Prostate gland (tissue), 2 donors: ENCODE measurements around the gene SUN2. TPM values are rescaled to one million over a fixed set of nuclear protein-coding genes. Genes with fewer than 3 reads are reported as not detected.

ENCODE experiments used
- DNase-seq: peaks from one replicate; pipeline ENCODE4 v3.0.0-alpha.2; 2019; ENCODE audit warnings: low spot score
- H3K27ac ChIP-seq, 2 donors: fragments of 200-600 bp; sonication (generic); 2 replicates each; pipeline ENCODE4 v1.5.1; 2017 to 2019
- H3K27me3 ChIP-seq: fragments of 200-600 bp; sonication (generic); replicated peaks from 2 replicates; pipeline ENCODE4 v1.5.1; 2019; ENCODE audit not compliant: insufficient read depth
- H3K36me3 ChIP-seq, 2 donors: fragments of 200-600 bp; sonication (generic); 1 replicate in 1 of 2; 2 replicates in 1 of 2; pipeline versions ENCODE4 v1.5.1 to v1.8.1; 2017 to 2019
- H3K4me1 ChIP-seq: fragments of 200-600 bp; sonication (generic); replicated peaks from 2 replicates; pipeline ENCODE4 v1.5.1; 2019
- H3K4me3 ChIP-seq, 2 donors: fragments of 200-600 bp; sonication (generic); 2 replicates each; pipeline ENCODE4 v1.5.1; 2017 to 2019
- H3K9me3 ChIP-seq: fragments of 200-600 bp; sonication (generic); 2 replicates; pipeline ENCODE4 v1.5.1; 2017
- CTCF ChIP-seq, 4 experiments: fragments of 200-600 bp in 2 of 4; fragments of 450-650 bp in 2 of 4; sonication (generic) in 2 of 4; IDR thresholded peaks; 1 replicate in 3 of 4; 2 replicates in 1 of 4; pipeline ENCODE4 v1.5.1; 2016 to 2019; ENCODE audit warnings: antibody characterized with exemption in 4 of 4, mild to moderate bottlenecking in 2 of 4, moderate library complexity in 2 of 4
- POLR2A ChIP-seq: fragments of 450-650 bp; IDR thresholded peaks from one replicate; pipeline ENCODE4 v1.6.1; 2016; ENCODE audit warnings: antibody characterized with exemption, mild to moderate bottlenecking
- POLR2AphosphoS5 ChIP-seq: sonication (generic); formaldehyde crosslinking; IDR thresholded peaks from one replicate; pipeline ENCODE4 v1.6.1; 2017; ENCODE audit warnings: antibody characterized with exemption
- WGBS: methylation state at CpG from one replicate; pipeline ENCODE4 v1.1.5; 2018; 5-methylcytosine and 5-hydroxymethylcytosine counted together
- intact Hi-C: fragments of 100-400 bp; cut with DNase I; formaldehyde crosslinking; loops from one replicate; pipeline ENCODE4 v1.14.2; 2022
- total RNA-seq, 2 donors: library from RNA; depleted of rRNA; stranded (reverse); fragments of >200 nt; gene quantifications; one replicate each; pipeline ENCODE4 v1.1.0, GENCODE V29; 2016

The SUN2 gene
- total RNA-seq, 2 donors from 2014 or later: 401 to 445 TPM

- Histone ChIP-seq H3K4me1 (peaks cover 30% of the 10 kb centered on the region), H3K4me3 (no peak overlapping the region), H3K27me3 (no peaks in the 10 kb centered on the region), H3K36me3 (peaks cover 18 to 26% of the 10 kb centered on the region in 2 donors), H3K27ac (peak overlapping the region; percentile 97 to 99), H3K9me3 (no peaks in the 10 kb centered on the region)
- peak; percentile 89 for DNase-seq
- intact Hi-C loops: loop anchor here (10.0 kb wide), 1 partner anchor 563 kb away; the partner anchor contains the start of gene RPL3
- TF ChIP-seq CTCF (IDR thresholded peaks at IDR 0.05) (peak in 3 of 4 experiments; percentile 22 to 72 (median 41)), POLR2AphosphoS5 (peak; percentile 84), POLR2A (peak; percentile 9)
- WGBS: 52% methylated on average over 23 of the region's 24 CpGs
These were observed 4.1 kb downstream of the SUN2 start for GRCh38 chr22:38751422-38752346.

- WGBS: 80% methylated on average over 12 of the region's 12 CpGs
- peaks cover 23 to 32% of the 10 kb centered on the region in 2 donors for H3K36me3 ChIP-seq
- no peak for TF ChIP-seq CTCF (IDR thresholded peaks at IDR 0.05)
- TF ChIP-seq POLR2A: no peak
- no peak for TF ChIP-seq POLR2AphosphoS5
- DNase-seq: no peak
- H3K9me3 ChIP-seq: no peaks in the 10 kb centered on the region
- no peaks in the 10 kb centered on the region for H3K27me3 ChIP-seq
- intact Hi-C loops: loop anchor here (10.0 kb wide), 1 partner anchor 564 kb away; the partner anchor contains the start of gene RPL3
- peaks cover 30% of the 10 kb centered on the region for H3K4me1 ChIP-seq
- peak overlapping the region; percentile 97 to 99 for H3K27ac ChIP-seq
- no peak overlapping the region for H3K4me3 ChIP-seq
These were observed 4.8 kb downstream of the SUN2 start for GRCh38 chr22:38751066-38751421.

GRCh38 chr22:38750638-38751037 lies 5.2 kb downstream of the SUN2 start:
- WGBS: 87% methylated on average over 15 of the region's 17 CpGs
- Histone ChIP-seq H3K27me3 (no peaks in the 10 kb centered on the region), H3K27ac (peak overlapping the region; percentile 97 to 99), H3K36me3 (peaks cover 27 to 37% of the 10 kb centered on the region in 2 donors), H3K9me3 (no peaks in the 10 kb centered on the region), H3K4me1 (peaks cover 30% of the 10 kb centered on the region), H3K4me3 (no peak overlapping the region)
- no peak for TF ChIP-seq POLR2A
- TF ChIP-seq CTCF (IDR thresholded peaks at IDR 0.05): no peak
- no peak for TF ChIP-seq POLR2AphosphoS5
- intact Hi-C loops: loop anchor here (10.0 kb wide), 1 partner anchor 564 kb away; the partner anchor contains the start of gene RPL3
- no peak for DNase-seq

GRCh38 chr22:38750104-38750503 lies 5.7 kb downstream of the SUN2 start:
- TF ChIP-seq POLR2AphosphoS5 (no peak), POLR2A (no peak), CTCF (IDR thresholded peaks at IDR 0.05) (no peak)
- H3K27ac ChIP-seq: peak overlapping the region; percentile 16 to 99
- no peak for DNase-seq
- no peaks in the 10 kb centered on the region for H3K27me3 ChIP-seq
- peaks cover 29 to 42% of the 10 kb centered on the region in 2 donors for H3K36me3 ChIP-seq
- intact Hi-C loops: loop anchor here (10.0 kb wide), 1 partner anchor 565 kb away; the partner anchor contains the start of gene RPL3
- WGBS: 90% methylated on average over 14 of the region's 14 CpGs
- peaks cover 30% of the 10 kb centered on the region for H3K4me1 ChIP-seq
- no peak overlapping the region for H3K4me3 ChIP-seq
- H3K9me3 ChIP-seq: no peaks in the 10 kb centered on the region
